ENCODE data around the gene AK2.

AK2 gene

GRCh38 chr1:32962248-32962896 is 74.3 kb downstream of the AK2 start (continued):
- no peak for TF ChIP-seq ZNF791 (tag by site-specific recombination; IDR thresholded peaks at IDR 0.05)
- no peak for TF ChIP-seq PRDM4 (tag by site-specific recombination; IDR thresholded peaks at IDR 0.05)
- TF ChIP-seq ZNF366 (tag by site-specific recombination; conservative IDR thresholded peaks at IDR 0.05) = peak; percentile 32; the same call in 1 of the 2 replicates
- TF ChIP-seq, protein P1, sequence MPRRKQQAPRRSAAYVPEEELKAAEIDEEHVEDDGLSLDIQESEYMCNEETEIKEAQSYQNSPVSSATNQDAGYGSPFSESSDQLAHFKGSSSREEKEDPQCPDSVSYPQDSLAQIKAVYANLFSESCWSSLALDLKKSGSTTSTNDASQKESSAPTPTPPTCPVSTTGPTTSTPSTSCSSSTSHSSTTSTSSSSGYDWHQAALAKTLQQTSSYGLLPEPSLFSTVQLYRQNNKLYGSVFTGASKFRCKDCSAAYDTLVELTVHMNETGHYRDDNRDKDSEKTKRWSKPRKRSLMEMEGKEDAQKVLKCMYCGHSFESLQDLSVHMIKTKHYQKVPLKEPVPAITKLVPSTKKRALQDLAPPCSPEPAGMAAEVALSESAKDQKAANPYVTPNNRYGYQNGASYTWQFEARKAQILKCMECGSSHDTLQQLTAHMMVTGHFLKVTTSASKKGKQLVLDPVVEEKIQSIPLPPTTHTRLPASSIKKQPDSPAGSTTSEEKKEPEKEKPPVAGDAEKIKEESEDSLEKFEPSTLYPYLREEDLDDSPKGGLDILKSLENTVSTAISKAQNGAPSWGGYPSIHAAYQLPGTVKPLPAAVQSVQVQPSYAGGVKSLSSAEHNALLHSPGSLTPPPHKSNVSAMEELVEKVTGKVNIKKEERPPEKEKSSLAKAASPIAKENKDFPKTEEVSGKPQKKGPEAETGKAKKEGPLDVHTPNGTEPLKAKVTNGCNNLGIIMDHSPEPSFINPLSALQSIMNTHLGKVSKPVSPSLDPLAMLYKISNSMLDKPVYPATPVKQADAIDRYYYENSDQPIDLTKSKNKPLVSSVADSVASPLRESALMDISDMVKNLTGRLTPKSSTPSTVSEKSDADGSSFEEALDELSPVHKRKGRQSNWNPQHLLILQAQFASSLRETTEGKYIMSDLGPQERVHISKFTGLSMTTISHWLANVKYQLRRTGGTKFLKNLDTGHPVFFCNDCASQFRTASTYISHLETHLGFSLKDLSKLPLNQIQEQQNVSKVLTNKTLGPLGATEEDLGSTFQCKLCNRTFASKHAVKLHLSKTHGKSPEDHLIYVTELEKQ (tag by site-specific recombination; IDR thresholded peaks at IDR 0.05; ENCODE audit: borderline replicate concordance) = no peak

DNA sequence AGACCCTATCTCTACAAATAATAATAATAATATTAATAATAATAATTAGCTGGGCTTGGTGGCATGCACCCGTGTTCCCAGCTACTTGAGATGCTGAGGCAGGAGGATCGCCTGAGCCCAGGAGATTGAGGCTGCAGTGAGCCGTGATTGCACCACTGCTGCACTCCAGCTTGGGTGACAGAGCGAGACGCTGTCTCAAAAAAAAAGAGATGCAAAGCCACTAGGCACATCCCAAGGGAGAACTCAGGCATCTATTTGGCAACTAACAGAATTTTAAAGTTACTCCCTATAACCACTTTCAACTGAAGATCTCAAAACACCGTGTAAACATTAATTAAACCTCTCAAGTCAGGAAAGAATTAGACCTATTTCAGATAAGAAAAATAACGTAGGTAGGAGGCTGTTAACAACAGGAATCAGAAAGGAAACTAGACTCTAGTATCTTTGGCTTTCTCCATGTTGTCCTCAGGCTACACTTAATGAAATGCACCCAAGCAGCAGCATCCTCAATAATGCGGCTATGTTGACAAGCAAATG is 75.8 kb downstream of the AK2 start:
- H3K9me3 ChIP-seq (ENCODE audit: control insufficient read depth, insufficient read depth, low read depth, low read length) = no peaks in the 10 kb centered on the region
- H3K27ac ChIP-seq (ENCODE audit: extremely low read depth, low read depth, low read length) = no peak overlapping the region
- ChIA-PET CTCF (no interaction called here), POLR2A (no interaction called here)
- no peaks in the 10 kb centered on the region for H3K36me3 ChIP-seq (ENCODE audit: control insufficient read depth in 2 of 2, insufficient read depth in 1 of 2, low read length in 2 of 2)
- H3K4me3 ChIP-seq (ENCODE audit: low read depth, low read length) = no peak overlapping the region
- peaks cover 10% of the 10 kb centered on the region for H3K4me1 ChIP-seq (ENCODE audit: control insufficient read depth, insufficient read depth, low read length)
- TF ChIP-seq ZNF561 (tag by site-specific recombination; IDR thresholded peaks at IDR 0.05; ENCODE audit: borderline replicate concordance) (no peak), HIC1 (tag by site-specific recombination; IDR thresholded peaks at IDR 0.05) (no peak), ZSCAN23 (tag by site-specific recombination; IDR thresholded peaks at IDR 0.05) (no peak), HOXA7 (CRISPR knock-in tag; IDR thresholded peaks at IDR 0.05; ENCODE audit: borderline replicate concordance) (no peak), ZNF558 (tag by site-specific recombination; IDR thresholded peaks at IDR 0.05) (no peak), ZNF777 (tag by site-specific recombination; IDR thresholded peaks at IDR 0.05; ENCODE audit: borderline replicate concordance) (no peak), ZFP69B (tag by site-specific recombination; IDR thresholded peaks at IDR 0.05) (no peak), ZBTB6 (tag by site-specific recombination; IDR thresholded peaks at IDR 0.05) (peak; percentile 67; the same call in 1 of the 2 replicates), ZNF19 (tag by site-specific recombination; IDR thresholded peaks at IDR 0.05; ENCODE audit: low read depth) (no peak), RBAK (tag by site-specific recombination; IDR thresholded peaks at IDR 0.05) (no peak), ZNF366 (tag by site-specific recombination; conservative IDR thresholded peaks at IDR 0.05) (no peak), ZNF292 (tag by site-specific recombination; IDR thresholded peaks at IDR 0.05; ENCODE audit: borderline replicate concordance, low read depth) (no peak), ZNF114 (tag by site-specific recombination; IDR thresholded peaks at IDR 0.05) (no peak), ZNF791 (tag by site-specific recombination; IDR thresholded peaks at IDR 0.05) (no peak), GLIS2 (tag by site-specific recombination; IDR thresholded peaks at IDR 0.05) (no peak), ZNF510 (tag by site-specific recombination; IDR thresholded peaks at IDR 0.05; ENCODE audit: insufficient replicate concordance) (no peak), ZNF175 (tag by site-specific recombination; IDR thresholded peaks at IDR 0.05) (no peak), ZNF23 (tag by site-specific recombination; IDR thresholded peaks at IDR 0.05; ENCODE audit: borderline replicate concordance) (no peak)
- TF ChIP-seq, protein P2, sequence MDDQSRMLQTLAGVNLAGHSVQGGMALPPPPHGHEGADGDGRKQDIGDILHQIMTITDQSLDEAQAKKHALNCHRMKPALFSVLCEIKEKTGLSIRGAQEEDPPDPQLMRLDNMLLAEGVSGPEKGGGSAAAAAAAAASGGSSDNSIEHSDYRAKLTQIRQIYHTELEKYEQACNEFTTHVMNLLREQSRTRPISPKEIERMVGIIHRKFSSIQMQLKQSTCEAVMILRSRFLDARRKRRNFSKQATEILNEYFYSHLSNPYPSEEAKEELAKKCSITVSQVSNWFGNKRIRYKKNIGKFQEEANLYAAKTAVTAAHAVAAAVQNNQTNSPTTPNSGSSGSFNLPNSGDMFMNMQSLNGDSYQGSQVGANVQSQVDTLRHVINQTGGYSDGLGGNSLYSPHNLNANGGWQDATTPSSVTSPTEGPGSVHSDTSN (CRISPR knock-in tag; IDR thresholded peaks at IDR 0.05) = no peak
- TF ChIP-seq, protein P3, sequence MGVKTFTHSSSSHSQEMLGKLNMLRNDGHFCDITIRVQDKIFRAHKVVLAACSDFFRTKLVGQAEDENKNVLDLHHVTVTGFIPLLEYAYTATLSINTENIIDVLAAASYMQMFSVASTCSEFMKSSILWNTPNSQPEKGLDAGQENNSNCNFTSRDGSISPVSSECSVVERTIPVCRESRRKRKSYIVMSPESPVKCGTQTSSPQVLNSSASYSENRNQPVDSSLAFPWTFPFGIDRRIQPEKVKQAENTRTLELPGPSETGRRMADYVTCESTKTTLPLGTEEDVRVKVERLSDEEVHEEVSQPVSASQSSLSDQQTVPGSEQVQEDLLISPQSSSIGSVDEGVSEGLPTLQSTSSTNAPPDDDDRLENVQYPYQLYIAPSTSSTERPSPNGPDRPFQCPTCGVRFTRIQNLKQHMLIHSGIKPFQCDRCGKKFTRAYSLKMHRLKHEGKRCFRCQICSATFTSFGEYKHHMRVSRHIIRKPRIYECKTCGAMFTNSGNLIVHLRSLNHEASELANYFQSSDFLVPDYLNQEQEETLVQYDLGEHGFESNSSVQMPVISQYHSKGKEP (tag by site-specific recombination; IDR thresholded peaks at IDR 0.05) = peak; percentile 51; the same call in 1 of the 2 replicates

Measured in HEK293 (cell line).